KG1 (cell line): ENCODE results near the gene AKR7A2.
"Not testable (repeated sequence)": the region's sequence is repeated elsewhere in the genome, so short reads cannot be mapped to it uniquely, and the experiment has no call there.

Experiments
- DNase-seq: peaks from one replicate; lab custom pipeline; 2025; lab: John Stamatoyannopoulos, UW

Gene AKR7A2

GRCh38 chr1:19306941-19307340 lies 5.0 kb downstream of the AKR7A2 start:
- no peak for DNase-seq

GRCh38 chr1:19305880-19306279 lies 6.1 kb downstream of the AKR7A2 start:
- no peak for DNase-seq

- DNase-seq, result not testable (repeated sequence)
These were observed 7.9 kb downstream of the AKR7A2 start for GRCh38 chr1:19304081-19304480.

DNA sequence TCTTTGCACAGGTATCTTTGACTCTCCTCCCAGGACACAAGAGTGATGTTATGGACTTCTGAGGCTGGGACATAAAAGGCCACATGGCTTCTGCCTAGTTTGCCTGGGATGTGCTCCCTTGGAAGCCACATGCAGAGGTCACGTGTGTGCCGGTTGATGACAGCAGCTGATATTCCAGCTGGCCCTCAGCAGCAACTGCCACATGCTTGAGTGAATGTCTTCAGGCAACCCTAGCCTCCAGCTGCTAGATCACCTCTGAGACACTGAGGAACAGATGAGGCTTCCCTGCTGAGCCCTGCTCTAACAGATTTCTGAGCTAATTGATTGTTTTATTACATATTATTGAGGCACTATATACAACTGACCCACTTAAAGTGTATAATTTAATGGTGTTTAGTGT lies 11.7 kb downstream of the AKR7A2 start:
- DNase-seq, result no peak

DNA sequence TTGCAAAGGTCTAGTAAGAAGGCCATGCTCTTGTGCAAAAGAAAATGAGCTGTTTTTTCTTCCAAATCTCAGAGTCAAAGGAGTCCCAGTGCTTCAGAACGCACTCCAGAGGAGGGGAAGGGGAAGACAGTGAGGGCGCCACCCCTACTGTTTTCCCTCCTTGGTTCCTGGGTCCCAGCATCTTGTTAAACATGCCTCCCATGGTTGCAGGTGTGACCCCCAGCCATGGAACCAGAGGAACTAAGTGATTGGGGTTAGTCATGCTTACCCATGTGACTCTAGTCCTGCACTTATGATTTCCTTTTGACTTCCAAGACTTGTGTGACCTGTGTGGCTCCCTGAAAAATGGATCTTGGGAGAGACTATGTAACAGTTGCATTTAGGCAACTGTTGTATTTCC lies 17.3 kb downstream of the AKR7A2 start:
- no peak for DNase-seq

GRCh38 chr1:19289244-19289643 lies 22.7 kb downstream of the AKR7A2 start:
- no peak for DNase-seq

GRCh38 chr1:19288324-19289241 lies 23.4 kb downstream of the AKR7A2 start, which contains the start of gene AKR7A3:
Gene AKR7A3 (minus strand): TSS chr1:19288770. CDS start chr1:19288709, 61 bp downstream.
- not testable (repeated sequence) for DNase-seq

DNA sequence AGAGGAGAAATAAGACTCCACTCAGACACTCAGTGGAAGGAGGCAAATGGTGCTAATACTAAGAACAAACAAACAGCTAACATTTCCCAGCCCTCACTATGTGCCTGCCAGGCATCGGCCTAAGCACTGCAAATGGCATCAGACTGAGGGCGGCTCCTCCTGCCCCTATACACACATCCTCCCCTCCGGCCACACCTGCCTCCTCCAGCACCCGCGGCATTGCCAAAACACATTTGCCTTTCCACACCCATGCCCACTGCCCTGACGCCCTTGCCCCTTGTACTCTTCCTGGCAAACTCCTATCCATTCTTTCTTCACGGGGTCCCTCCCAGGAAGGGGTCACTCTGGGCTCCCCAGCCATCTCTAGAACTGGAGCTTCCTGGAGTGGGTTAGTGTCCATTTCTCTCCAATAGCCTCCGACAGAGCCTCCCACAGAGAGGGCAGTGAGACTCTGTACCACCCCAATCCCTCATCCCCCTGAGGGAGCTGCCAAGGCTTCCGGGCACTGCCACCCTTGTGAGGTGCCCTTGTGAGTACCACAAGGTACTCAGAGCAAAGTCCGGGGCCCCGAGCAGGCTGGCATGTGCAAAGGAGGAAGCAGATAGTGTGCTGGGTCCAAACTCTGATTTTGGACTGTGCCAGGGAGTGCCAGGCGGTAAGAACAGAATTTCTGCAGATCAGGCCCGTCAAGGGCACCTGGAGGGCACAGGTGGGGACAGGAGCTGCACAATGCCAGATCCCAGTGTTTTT lies 24.3 kb downstream of the AKR7A2 start:
- DNase-seq, result no peak

- not testable (repeated sequence) for DNase-seq
These were observed 26.1 kb downstream of the AKR7A2 start for GRCh38 chr1:19285807-19286206.

- DNase-seq, result not testable (repeated sequence)
These were observed 26.6 kb downstream of the AKR7A2 start for GRCh38 chr1:19285366-19285765.

DNA sequence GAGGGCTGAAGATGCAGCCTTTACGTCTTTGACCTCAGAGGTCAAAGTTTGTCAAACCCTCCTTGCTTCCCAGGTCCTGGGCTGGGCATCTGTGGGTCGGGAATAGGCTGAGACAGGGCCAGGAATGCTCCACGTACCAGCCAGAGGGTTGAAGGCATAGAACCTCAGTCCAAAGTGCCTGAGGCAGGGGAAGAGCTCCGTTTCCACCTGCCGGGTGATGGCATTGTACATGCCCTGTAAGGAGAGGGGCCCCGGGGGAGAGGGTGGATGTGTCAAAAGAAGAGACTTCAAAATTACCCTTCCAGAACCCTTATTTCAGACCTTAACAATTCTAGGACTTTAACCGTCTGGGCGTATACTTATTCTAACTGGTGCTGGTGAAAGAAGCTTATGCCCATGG lies 27.1 kb downstream of the AKR7A2 start:
- DNase-seq, result no peak

DNA sequence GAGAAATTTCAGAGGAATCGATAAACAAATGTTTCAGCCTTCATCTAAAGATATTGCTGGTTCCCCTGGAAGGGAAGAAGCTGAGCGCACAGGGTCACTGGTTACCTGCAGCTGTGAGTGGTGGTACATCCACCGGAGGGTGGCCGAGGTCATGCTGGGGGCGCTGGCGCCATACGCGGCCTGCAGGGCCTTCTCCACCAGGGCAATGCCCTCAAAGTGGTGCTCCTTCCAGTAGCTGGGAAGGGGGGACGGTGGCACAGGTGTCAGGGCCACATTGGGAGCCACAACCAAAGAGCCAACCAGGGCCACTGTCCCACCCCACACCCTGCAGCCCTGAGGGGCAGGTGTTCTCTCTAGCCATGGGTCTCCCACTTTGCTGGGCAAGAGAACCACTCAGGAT lies 28.1 kb downstream of the AKR7A2 start:
- DNase-seq, result no peak

GRCh38 chr1:19274636-19275035 lies 37.3 kb downstream of the AKR7A2 start:
- no peak for DNase-seq

DNA sequence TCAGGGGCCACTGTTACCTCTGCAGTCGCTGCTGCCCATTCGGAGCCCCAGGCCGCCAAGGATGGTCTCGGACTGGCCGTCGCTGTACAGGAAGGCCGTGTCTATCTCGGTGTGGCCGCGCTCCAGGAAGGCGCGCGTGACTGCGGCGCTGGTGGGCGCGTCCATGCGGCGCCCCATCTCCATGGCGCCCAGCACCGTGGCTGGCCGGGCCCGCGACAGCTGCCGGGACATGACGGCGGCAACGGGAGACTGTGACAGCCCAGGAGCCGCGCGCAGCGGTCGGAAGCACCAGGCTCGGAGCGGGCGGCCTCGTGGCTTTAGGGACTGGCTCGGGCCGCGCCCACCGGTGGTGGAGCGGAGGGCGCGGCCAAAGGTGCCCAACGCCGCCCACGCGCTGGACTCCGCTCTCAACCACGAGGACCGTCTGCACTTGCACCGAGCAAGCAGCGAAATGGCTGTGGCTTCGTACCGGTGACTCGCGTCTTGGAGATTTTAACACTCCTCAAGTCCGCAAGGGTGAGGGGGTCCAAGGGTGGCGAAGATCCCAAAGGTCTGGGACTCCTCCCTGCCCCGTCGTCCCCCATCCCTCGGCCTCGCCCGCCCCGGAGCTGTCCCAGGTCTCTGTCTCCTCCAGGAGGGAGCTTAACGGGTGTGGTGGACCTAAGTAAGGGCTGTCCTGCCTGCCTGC lies 38.0 kb downstream of the AKR7A2 start:
- DNase-seq, result not testable (repeated sequence)

DNA sequence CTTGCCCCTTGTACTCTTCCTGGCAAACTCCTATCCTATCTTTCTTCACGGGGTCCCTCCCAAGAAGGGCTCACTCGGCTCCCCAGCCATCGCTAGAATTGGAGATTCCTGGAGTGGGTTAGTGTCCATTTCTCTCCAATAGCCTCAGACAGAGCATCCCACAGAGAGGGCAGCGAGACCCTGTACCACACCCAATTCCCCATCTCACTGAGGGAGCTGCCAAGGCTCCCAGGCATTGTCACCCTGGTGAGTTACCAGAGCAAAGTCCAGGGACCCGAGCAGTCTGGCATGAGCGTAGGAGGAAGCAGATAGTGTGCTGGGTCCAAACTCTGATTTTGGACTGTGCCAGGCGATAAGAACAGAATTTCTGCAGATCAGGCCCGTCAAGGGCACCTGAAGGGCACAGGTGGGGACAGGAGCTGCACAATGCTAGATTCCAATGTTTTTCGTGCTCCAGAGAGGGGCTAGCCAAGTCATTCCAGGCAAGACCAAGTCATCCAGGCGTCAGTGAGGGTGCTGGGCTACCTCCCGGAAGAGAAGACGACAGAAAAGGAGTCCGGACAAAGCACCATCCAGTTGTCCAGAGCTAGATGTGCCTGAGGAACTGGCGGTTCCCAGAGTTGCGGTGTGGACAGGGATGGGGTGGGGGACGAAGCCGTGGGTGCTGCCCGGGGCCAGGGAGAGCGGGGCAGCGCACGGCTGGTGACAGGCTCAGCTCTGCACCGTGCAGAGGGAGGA lies 38.7 kb downstream of the AKR7A2 start:
- DNase-seq, result no peak

DNA sequence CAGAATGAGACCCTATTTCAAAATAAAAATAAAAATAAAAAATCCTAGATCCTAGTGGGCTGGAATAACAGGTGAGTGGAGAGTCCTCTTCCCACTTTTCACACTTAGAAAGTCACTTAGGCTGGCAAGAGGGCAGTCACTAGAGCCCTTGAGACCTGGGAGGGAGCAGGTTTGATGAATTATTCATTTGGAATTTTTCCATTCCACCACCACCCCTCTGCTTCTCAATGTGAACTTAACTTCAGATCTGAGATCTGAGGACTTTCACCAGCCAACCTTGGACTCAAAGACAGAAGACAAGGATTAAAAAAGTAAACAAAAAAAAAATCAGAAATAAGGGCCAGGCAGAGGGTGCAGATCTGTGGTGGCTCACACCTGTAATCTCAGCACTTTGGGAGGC lies 39.9 kb downstream of the AKR7A2 start:
- DNase-seq, result no peak

DNA sequence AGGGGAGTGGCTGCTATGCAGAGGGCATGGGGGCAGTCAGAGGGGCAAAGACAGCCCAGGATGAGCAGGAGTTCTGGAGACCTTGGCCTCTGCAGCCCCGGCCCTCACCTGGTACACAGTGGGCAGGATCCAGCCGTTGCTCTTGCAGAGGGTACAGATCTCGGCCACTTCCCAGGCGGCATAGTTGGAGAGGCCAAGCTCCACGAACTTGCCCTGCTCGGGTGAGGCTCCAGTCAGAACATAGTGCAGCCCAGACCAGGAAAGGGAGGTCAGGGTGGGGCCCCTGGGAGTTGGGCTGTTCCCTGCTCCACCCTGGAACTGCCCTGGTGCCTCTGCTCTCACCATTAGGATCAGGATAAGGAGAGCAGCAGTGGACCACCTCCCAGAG lies 41.6 kb downstream of the AKR7A2 start:
- DNase-seq, result not testable (repeated sequence)

GRCh38 chr1:19269427-19270342 lies 42.3 kb downstream of the AKR7A2 start:
- not testable (repeated sequence) for DNase-seq

DNA sequence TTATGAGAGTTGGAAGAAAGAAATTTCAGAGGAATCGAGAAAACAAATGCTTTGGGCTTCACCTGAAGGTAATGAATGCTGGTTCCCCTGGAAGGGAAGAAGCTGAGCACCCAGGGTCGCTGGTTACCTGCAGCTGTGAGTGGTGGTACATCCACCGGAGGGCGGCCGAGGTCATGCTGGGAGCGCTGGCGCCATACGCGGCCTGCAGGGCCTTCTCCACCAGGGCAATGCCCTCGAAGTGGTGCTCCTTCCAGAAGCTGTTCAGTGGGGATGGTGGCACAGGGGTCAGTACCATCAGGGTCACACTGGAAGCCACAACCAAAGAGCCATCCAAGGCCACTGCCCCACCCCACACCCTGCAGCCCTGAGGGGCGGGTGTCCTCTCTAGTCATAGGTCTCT lies 43.5 kb downstream of the AKR7A2 start:
- no peak for DNase-seq

DNA sequence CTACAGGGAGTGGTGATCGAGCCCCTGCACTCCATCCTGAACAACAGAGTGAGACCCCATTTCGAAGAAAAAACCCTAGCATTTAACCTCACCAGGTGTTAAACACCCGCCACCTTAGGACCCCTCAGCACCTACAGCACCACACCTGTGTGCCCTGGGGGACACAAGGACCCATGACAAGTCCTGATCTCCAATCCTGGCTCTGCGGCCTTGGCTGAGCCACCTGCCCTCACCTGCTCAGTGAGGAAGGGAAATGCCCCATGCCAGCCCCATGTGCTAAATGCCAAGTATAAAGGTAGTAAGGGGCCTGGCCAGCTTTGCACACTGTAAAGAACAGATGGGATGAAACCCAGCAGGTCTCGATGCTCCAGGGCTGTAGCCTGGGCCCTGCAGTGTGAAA lies 49.2 kb downstream of the AKR7A2 start:
- no peak for DNase-seq

DNA sequence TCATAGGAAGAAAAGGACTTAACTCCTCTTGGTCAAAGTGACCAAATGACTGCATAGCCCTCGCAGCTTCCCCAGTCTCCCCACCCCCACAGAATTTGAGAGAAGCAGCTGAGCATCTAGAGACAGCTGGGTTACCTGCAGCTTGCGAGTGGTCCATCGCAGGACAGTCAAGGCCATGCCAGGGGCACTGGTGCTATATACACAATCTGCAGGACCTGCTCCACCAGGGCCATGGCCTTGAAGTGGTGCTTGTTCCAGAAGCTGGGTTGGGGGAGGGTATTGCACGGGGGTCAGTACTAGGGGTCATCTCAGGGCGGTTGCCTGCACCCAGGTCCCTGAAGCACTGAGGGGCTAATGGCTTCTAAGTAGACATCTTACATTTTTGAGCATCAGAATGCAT lies 49.9 kb downstream of the AKR7A2 start:
- DNase-seq, result no peak
